ENCODE data around the gene ITGA11. TPM values are rescaled to one million over a fixed set of nuclear protein-coding genes. Genes with fewer than 3 reads are reported as not detected.

The ITGA11 gene
- total RNA-seq, 1 donor from 2014 or later, result 0.53 TPM

DNA sequence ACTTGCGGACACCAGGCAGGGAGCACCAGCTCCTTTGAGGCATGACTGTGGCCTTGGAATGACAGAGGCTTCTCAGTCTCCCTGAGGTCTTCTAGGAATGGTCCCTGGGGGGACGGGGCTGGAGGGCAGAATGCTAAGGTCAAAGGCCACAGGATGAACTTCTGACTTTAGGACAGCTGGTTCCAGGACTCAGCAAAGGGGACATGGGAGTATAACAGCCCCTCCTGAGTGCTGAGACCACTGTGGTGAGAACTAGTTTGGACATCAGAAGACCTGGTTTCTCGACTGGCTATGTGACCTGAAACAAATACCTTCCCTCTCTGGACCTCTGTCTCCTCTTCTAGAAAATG, 17.8 kb downstream of the ITGA11 start:
- no peaks in the 10 kb centered on the region for H3K36me3 ChIP-seq (ENCODE audit: control insufficient read depth, insufficient read depth, low read length)
- FAIRE-seq, result no peak
- TF ChIP-seq, protein P1, sequence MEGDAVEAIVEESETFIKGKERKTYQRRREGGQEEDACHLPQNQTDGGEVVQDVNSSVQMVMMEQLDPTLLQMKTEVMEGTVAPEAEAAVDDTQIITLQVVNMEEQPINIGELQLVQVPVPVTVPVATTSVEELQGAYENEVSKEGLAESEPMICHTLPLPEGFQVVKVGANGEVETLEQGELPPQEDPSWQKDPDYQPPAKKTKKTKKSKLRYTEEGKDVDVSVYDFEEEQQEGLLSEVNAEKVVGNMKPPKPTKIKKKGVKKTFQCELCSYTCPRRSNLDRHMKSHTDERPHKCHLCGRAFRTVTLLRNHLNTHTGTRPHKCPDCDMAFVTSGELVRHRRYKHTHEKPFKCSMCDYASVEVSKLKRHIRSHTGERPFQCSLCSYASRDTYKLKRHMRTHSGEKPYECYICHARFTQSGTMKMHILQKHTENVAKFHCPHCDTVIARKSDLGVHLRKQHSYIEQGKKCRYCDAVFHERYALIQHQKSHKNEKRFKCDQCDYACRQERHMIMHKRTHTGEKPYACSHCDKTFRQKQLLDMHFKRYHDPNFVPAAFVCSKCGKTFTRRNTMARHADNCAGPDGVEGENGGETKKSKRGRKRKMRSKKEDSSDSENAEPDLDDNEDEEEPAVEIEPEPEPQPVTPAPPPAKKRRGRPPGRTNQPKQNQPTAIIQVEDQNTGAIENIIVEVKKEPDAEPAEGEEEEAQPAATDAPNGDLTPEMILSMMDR (IDR thresholded peaks at IDR 0.05; ENCODE audit: insufficient read depth, low read length, severe bottlenecking), result no peak

DNA sequence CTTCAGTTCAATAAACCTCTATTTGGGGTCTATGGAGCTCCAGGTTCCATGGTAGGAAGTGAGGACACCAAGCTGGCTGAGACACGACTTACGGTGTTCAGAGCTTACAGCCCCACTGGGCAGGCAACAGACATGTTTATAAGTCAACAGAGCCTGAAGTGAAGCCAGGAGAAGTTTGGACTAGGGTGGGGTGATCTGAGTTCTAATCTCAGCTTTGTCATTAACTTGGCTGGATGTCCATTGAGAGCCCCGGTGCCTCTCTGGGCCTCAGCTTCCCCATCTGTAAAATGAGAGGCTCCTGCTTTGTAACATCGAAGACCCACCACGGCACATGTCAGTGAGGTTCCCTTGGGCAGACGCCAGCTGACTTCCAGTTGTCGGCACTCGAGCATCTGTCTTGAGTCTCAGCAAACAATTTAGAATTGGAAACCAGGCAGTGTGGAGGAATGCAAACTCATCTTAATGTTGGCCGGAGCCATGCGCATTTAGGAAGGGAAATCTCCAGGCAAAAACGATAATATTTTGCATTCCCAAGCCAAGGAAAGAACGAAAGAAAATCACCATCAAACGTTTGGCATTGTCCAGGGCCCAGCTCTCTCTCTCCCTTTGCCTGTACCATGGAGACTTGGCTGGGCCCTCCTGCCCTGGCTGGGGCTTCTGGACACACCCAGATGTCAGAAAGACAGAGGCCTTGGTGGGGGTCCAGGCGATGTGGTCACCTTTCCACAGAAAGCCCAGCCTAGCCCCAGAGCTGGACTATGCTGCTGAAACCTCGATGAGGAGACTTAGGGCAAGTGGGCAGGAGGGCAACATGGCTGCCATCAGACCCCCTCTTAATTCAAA, 18.4 kb downstream of the ITGA11 start:
- FAIRE-seq (no peak), DNase-seq (ENCODE audit: low read depth) (no peak)
- Histone ChIP-seq H3K27me3 (ENCODE audit: control insufficient read depth, insufficient read depth, low read length) (no peaks in the 10 kb centered on the region), H3K36me3 (ENCODE audit: control insufficient read depth, insufficient read depth, low read length) (no peaks in the 10 kb centered on the region), H3K4me3 (ENCODE audit: low read depth, low read length) (no peak overlapping the region)
- TF ChIP-seq, protein P1 (IDR thresholded peaks at IDR 0.05; ENCODE audit: insufficient read depth, low read length, severe bottlenecking), result no peak

More for the DNA sequence above, 17.8 kb downstream of the ITGA11 start:
- no peak for DNase-seq (ENCODE audit: low read depth)
- H3K27me3 ChIP-seq (ENCODE audit: control insufficient read depth, insufficient read depth, low read length), result no peaks in the 10 kb centered on the region
- no peak overlapping the region for H3K4me3 ChIP-seq (ENCODE audit: low read depth, low read length)

DNA sequence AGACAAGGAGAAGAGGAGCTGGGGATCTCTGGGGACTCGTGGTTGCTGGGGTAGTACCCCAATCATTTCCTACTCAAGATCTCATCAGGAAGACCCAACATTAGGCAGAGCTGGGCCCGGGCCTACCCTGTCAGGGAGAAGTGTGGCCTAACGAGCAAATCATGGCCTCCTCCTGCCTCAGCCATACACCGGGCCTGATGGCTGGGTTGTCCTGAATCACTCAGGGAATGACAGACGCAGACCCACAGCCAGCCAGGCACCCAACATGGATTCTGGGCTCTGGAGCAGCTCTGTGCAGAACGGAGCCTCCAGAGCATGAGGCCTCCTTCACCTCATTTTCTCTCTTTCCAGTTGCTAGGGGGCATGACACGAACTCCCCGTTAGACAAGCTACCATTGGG, 19.7 kb downstream of the ITGA11 start:
- no peak overlapping the region for H3K4me3 ChIP-seq (ENCODE audit: low read depth, low read length)
- TF ChIP-seq, protein P1 (IDR thresholded peaks at IDR 0.05; ENCODE audit: insufficient read depth, low read length, severe bottlenecking), result no peak

DNA sequence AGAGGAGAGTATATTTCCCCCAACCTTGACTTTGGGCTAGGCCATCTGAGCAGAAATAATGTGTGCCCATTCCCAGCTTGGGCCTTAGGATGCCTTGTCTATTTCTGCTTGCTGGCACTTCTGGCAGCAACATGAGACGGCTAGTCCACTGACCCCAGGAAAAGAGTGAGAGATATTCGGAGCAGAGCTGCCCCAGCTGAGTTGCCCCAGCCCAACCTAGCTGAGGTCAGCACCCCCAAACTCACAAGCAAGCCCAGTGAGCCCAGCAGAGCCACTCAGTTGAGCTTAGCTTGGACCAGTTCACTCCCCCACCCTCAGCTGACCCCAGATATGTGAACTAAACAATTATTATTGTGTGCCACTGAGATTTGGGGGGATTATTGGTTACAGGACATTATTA, 20.2 kb downstream of the ITGA11 start:
- TF ChIP-seq, protein P1 (IDR thresholded peaks at IDR 0.05; ENCODE audit: insufficient read depth, low read length, severe bottlenecking), result no peak
- DNase-seq (ENCODE audit: low read depth) (no peak), FAIRE-seq (no peak)
- H3K27me3 ChIP-seq (ENCODE audit: control insufficient read depth, insufficient read depth, low read length), result no peaks in the 10 kb centered on the region
- H3K4me3 ChIP-seq (ENCODE audit: low read depth, low read length), result no peak overlapping the region
- H3K36me3 ChIP-seq (ENCODE audit: control insufficient read depth, insufficient read depth, low read length), result no peaks in the 10 kb centered on the region

More for the DNA sequence above, 19.7 kb downstream of the ITGA11 start:
- DNase-seq (ENCODE audit: low read depth) (no peak), FAIRE-seq (no peak)
- Histone ChIP-seq H3K27me3 (ENCODE audit: control insufficient read depth, insufficient read depth, low read length) (no peaks in the 10 kb centered on the region), H3K36me3 (ENCODE audit: control insufficient read depth, insufficient read depth, low read length) (no peaks in the 10 kb centered on the region)

DNA sequence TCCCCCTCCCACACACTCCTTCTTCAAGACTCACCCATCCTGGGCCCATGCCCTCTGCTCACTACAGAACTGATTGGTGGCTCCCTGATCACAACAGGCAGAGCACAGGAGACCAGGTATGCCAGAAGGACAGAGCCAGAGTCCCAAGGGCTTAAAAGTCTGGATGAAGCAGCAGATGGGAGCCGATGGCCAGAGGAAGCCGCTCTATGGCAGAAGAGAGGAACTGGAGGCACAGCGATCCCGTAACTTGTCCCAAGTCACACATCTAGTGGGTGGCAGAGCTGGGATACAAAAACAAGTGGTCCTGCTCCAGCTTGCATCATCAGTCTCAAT, 20.7 kb downstream of the ITGA11 start:
- FAIRE-seq, result no peak
- TF ChIP-seq, protein P1 (IDR thresholded peaks at IDR 0.05; ENCODE audit: insufficient read depth, low read length, severe bottlenecking), result no peak

More for the DNA sequence above, 20.7 kb downstream of the ITGA11 start:
- no peak for DNase-seq (ENCODE audit: low read depth)
- Histone ChIP-seq H3K4me3 (ENCODE audit: low read depth, low read length) (no peak overlapping the region), H3K27me3 (ENCODE audit: control insufficient read depth, insufficient read depth, low read length) (no peaks in the 10 kb centered on the region), H3K36me3 (ENCODE audit: control insufficient read depth, insufficient read depth, low read length) (no peaks in the 10 kb centered on the region)
